ENCODE results near the gene HSPA1A. TPM values are rescaled to one million over a fixed set of nuclear protein-coding genes. Genes with fewer than 3 reads are reported as not detected.
A peak's percentile ranks its signal among the peaks of the same experiment; 100 is the strongest.
"Not testable (repeated sequence)": the region's sequence is repeated elsewhere in the genome, so short reads cannot be mapped to it uniquely, and the experiment has no call there.

Gene HSPA1A
- total and polyA plus RNA-seq, 9 of the 15 experiments (the other 6 are each of a cell fraction or from before 2014, with no cell fraction given), result 2.2 to 273 (median 107) TPM

- POLR2A ChIA-PET, result interaction anchor here (0.6 to 6.1 kb wide), 5 partner anchors 10 to 106 kb away, joined by 4 to 58 read pairs (median 9); partner anchors contain the start of gene LSM2
Measured at GRCh38 chr6:31820399-31820798, 5.1 kb downstream of the HSPA1A start.

More at GRCh38 chr6:31820399-31820798, 5.1 kb downstream of the HSPA1A start:
- ATAC-seq; H3K9me1 ChIP-seq (ENCODE audit: control insufficient read depth, insufficient read depth, low read length); in situ Hi-C loops (cut with MboI); H3K27me3 ChIP-seq (ENCODE audit: control insufficient read depth in 2 of 2, insufficient read depth in 2 of 2, low read length in 2 of 2); BruUV-seq (replicated peaks); H3K4me3 ChIP-seq; DNase-seq (ENCODE audit: extremely low read depth in 1 of 4, low spot score in 3 of 4); CTCF ChIA-PET (ENCODE audit: low intra/inter-chr PET ratio); H3K9me3 ChIP-seq (replicated peaks; ENCODE audit: control insufficient read depth, insufficient read depth, low read depth, low read length); FAIRE-seq; H2AFZ ChIP-seq (ENCODE audit: low read depth, low read length): not testable (repeated sequence)
- WGBS (ENCODE audit: insufficient coverage, low coverage, missing lambda C conversion rate), result 60% methylated on average over 10 of the region's 10 CpGs
- Histone ChIP-seq H3K4me2 (ENCODE audit: insufficient read depth, low read length) (peak overlapping the region; percentile 89; the same call in 1 of the 2 replicates), H3K9ac (ENCODE audit: insufficient read depth in 1 of 2, low read depth in 2 of 2, low read length in 2 of 2) (peak overlapping the region in 1 of 2 experiments; percentile 69; a peak in 2 of 4 replicates), H4K20me1 (replicated peaks; ENCODE audit: control insufficient read depth, insufficient read depth, low read length) (peaks cover 16% of the 10 kb centered on the region), H3K79me2 (ENCODE audit: control insufficient read depth, insufficient read depth, low read length) (peaks cover 64% of the 10 kb centered on the region), H3K4me1 (replicated peaks in 1 of 2; ENCODE audit: control insufficient read depth in 2 of 2, insufficient read depth in 2 of 2, low read length in 2 of 2) (peaks cover 43 to 48% of the 10 kb centered on the region in 2 experiments), H3K36me3 (ENCODE audit: control insufficient read depth, insufficient read depth, low read length) (peaks cover 23% of the 10 kb centered on the region), H3K27ac (ENCODE audit: extremely low read depth, low read depth, low read length) (peak overlapping the region; percentile 99; the same call in 1 of the 3 replicates)
- intact Hi-C loops (cut with micrococcal nuclease), result loop anchor here (10.0 kb wide), 1 partner anchor 354 kb away; the partner anchor contains the start of genes AGPAT1 and RNF5
- TF ChIP-seq BCOR (IDR thresholded peaks at IDR 0.05) (0 out of 2 replicates have a peak, but pooled peaks have one; percentile 36), ZNF668 (CRISPR knock-in tag; IDR thresholded peaks at IDR 0.05) (peak; percentile 45; the same call in 1 of the 2 replicates), DMBX1 (CRISPR knock-in tag; IDR thresholded peaks at IDR 0.05; ENCODE audit: borderline replicate concordance) (0 out of 2 replicates have a peak, but pooled peaks have one; percentile 53), CXXC5 (CRISPR knock-in tag; IDR thresholded peaks at IDR 0.05) (peak; percentile 34; the same call in 1 of the 2 replicates), IFI16 (CRISPR knock-in tag; IDR thresholded peaks at IDR 0.05) (0 out of 2 replicates have a peak, but pooled peaks have one; percentile 45), MAZ (CRISPR knock-in tag; conservative IDR thresholded peaks at IDR 0.05 in 1 of 2, IDR thresholded peaks at IDR 0.05 in 1 of 2) (0 out of 4 replicates have a peak, but pooled peaks of 1 of the 2 experiments have one; percentile 23), MTF1 (CRISPR knock-in tag; IDR thresholded peaks at IDR 0.05; ENCODE audit: borderline replicate concordance) (0 out of 2 replicates have a peak, but pooled peaks have one; percentile 7), FOXA3 (CRISPR knock-in tag; conservative IDR thresholded peaks at IDR 0.05 in 1 of 2, IDR thresholded peaks at IDR 0.05 in 1 of 2) (peak in 1 of 2 experiments; percentile 5; a peak in 1 of 4 replicates)
- TF ChIP-seq, protein P1, sequence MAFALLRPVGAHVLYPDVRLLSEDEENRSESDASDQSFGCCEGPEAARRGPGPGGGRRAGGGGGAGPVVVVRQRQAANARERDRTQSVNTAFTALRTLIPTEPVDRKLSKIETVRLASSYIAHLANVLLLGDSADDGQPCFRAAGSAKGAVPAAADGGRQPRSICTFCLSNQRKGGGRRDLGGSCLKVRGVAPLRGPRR (CRISPR knock-in tag; IDR thresholded peaks at IDR 0.05), result peak; percentile 60; the same call in 1 of the 2 replicates
